ENCODE measurements around the gene PTGS1. TPM values are rescaled to one million over a fixed set of nuclear protein-coding genes. Genes with fewer than 3 reads are reported as not detected.

Gene PTGS1
- total and polyA plus RNA-seq, 2 of the 8 experiments (the other 6 are each of a cell fraction or from before 2014, with no cell fraction given): 1.1 to 1.9 TPM

DNA sequence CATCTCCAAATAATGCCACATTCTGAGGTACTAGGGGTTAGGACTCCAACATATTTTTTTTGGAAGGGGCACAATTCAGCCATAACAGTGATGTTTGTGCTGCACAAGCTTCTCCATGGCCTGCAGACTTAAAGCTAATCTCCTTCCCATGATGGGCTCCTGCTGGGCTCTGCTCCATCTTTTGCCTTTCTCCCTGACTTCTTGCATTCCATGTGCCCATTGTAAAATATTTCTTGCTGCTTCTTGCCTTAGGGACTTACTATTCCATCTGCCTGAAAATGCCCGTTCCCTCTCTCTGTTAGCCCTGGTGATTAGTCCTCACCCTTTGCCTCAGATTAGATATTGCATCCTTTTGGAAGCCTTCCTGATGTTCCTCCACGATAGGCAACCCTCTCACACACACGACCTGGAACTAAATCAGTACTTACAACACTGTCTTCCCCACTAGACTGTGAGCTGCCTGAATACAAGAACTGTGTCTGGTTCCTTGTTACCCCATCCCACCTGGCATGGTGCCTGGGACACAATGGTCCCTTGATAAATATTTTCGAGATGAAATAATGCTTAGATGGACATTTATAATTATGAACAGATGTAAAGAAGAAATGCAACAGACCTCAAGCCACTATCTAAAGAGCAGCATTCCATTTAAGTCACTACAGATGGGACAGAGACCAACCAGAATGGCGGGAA, 73.4 kb downstream of the PTGS1 start:
- Histone ChIP-seq H3K4me3 (ENCODE audit: extremely low read depth in 1 of 4, insufficient read depth in 2 of 4, low read depth in 3 of 4, low read length in 4 of 4) (no peak overlapping the region), H4K20me1 (replicated peaks in 1 of 2; ENCODE audit: control insufficient read depth in 1 of 2, insufficient read depth in 2 of 2, low read length in 2 of 2) (no peaks in the 10 kb centered on the region), H4K8ac (ENCODE audit: extremely low read depth, insufficient read depth, low read length) (no peak overlapping the region), H3K14ac (ENCODE audit: insufficient read length) (no peak overlapping the region), H3K9me3 (ENCODE audit: insufficient read depth in 2 of 2, low read depth in 1 of 2, low read length in 1 of 2) (peaks cover 40 to 71% of the 10 kb centered on the region in 2 experiments), H3K23me2 (ENCODE audit: low read depth, low read length) (no peaks in the 10 kb centered on the region), H2BK5ac (ENCODE audit: low read depth, low read length) (no peak overlapping the region), H3K9ac (replicated peaks in 1 of 4; ENCODE audit: extremely low read depth in 1 of 4, low read depth in 3 of 4, low read length in 3 of 4) (no peak overlapping the region), H2AFZ (ENCODE audit: low read length) (no peak overlapping the region), H3K23ac (ENCODE audit: insufficient read length) (no peak overlapping the region), H4K91ac (replicated peaks; ENCODE audit: insufficient read length, low read length) (no peak overlapping the region), H3K18ac (ENCODE audit: extremely low read depth, low read length) (no peak overlapping the region), H2BK12ac (ENCODE audit: low read depth, low read length) (no peak overlapping the region), H2BK15ac (ENCODE audit: low read length) (no peak overlapping the region), H3K56ac (replicated peaks; ENCODE audit: insufficient read length, low read depth, low read length) (no peak overlapping the region), H4K5ac (ENCODE audit: insufficient read length, low read depth, low read length) (no peak overlapping the region), H3K4me1 (replicated peaks in 1 of 4; ENCODE audit: control insufficient read depth in 3 of 4, insufficient read depth in 4 of 4, low read length in 3 of 4) (no peaks in the 10 kb centered on the region), H2BK20ac (ENCODE audit: low read length) (no peak overlapping the region), H2AK5ac (ENCODE audit: low read depth, low read length) (no peak overlapping the region), H3K79me2 (ENCODE audit: control insufficient read depth in 1 of 2, insufficient read depth in 2 of 2, low read length in 2 of 2) (no peaks in the 10 kb centered on the region), H3K27me3 (replicated peaks in 1 of 4; ENCODE audit: control insufficient read depth in 3 of 4, extremely low read depth in 1 of 4, insufficient read depth in 3 of 4, low read length in 3 of 4) (no peaks in the 10 kb centered on the region), H3K27ac (ENCODE audit: low read depth, low read length) (no peak overlapping the region), H2BK120ac (replicated peaks; ENCODE audit: low read depth, low read length) (no peak overlapping the region), H3K36me3 (ENCODE audit: control insufficient read depth in 2 of 4, insufficient read depth in 4 of 4, low read length in 3 of 4) (no peaks in the 10 kb centered on the region), H3K79me1 (ENCODE audit: low read depth, low read length) (no peaks in the 10 kb centered on the region), H3K4ac (replicated peaks; ENCODE audit: insufficient read length, low read depth, low read length) (no peak overlapping the region), H3K4me2 (ENCODE audit: insufficient read depth in 1 of 2, low read depth in 2 of 2, low read length in 2 of 2) (no peak overlapping the region)
- CTCF ChIA-PET (ENCODE audit: partially characterized antibody): no interaction called here
- WGBS, 2 experiments (ENCODE audit: extremely low coverage in 1 of 2, insufficient coverage in 1 of 2, insufficient read length in 1 of 2, insufficient replicate concordance in 2 of 2, low coverage in 1 of 2, low lambda C conversion rate in 2 of 2, missing lambda C conversion rate in 1 of 2): 77% methylated on average over 5 of the region's 5 CpGs; no CpG with 5 or more reads in 1 of the 2 experiments
- POLR2A ChIA-PET (ENCODE audit: partially characterized antibody): no interaction called here
- FAIRE-seq: no peak
- no peak for DNase-seq (ENCODE audit: low read depth in 1 of 2, low spot score in 2 of 2)
- TF ChIP-seq RFX5 (IDR thresholded peaks at IDR 0.05; ENCODE audit: borderline replicate concordance, low read depth, low read length): no peak
- no peak for TF ChIP-seq RXRA (IDR thresholded peaks at IDR 0.05; ENCODE audit: insufficient read depth, low read depth, low read length)
- TF ChIP-seq POLR2A (IDR thresholded peaks at IDR 0.05; ENCODE audit: control extremely low read depth in 1 of 2, low read depth in 2 of 2, low read length in 2 of 2): no peak
- no peak for TF ChIP-seq BRCA1 (IDR thresholded peaks at IDR 0.05; ENCODE audit: low read depth, low read length)
- TF ChIP-seq SUZ12 (IDR thresholded peaks at IDR 0.05; ENCODE audit: low read length): no peak
- TF ChIP-seq NRF1 (IDR thresholded peaks at IDR 0.05; ENCODE audit: low read depth, low read length): no peak
- TF ChIP-seq NANOG (IDR thresholded peaks at IDR 0.05; ENCODE audit: insufficient read depth, low read depth, low read length, poor library complexity, severe bottlenecking): no peak
- TF ChIP-seq BACH1 (IDR thresholded peaks at IDR 0.05; ENCODE audit: low read length): no peak
- TF ChIP-seq CREB1 (IDR thresholded peaks at IDR 0.05): no peak
- no peak for TF ChIP-seq GTF2F1 (IDR thresholded peaks at IDR 0.05; ENCODE audit: borderline replicate concordance, low read depth, low read length)
- TF ChIP-seq, protein P1, sequence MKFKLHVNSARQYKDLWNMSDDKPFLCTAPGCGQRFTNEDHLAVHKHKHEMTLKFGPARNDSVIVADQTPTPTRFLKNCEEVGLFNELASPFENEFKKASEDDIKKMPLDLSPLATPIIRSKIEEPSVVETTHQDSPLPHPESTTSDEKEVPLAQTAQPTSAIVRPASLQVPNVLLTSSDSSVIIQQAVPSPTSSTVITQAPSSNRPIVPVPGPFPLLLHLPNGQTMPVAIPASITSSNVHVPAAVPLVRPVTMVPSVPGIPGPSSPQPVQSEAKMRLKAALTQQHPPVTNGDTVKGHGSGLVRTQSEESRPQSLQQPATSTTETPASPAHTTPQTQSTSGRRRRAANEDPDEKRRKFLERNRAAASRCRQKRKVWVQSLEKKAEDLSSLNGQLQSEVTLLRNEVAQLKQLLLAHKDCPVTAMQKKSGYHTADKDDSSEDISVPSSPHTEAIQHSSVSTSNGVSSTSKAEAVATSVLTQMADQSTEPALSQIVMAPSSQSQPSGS (IDR thresholded peaks at IDR 0.05; ENCODE audit: low read length): no peak
- no peak for TF ChIP-seq SP1 (IDR thresholded peaks at IDR 0.05; ENCODE audit: low read depth, low read length)
- no peak for TF ChIP-seq HDAC6 (IDR thresholded peaks at IDR 0.05; ENCODE audit: low read depth, low read length)

Measured in H1 (cell line).